ENCODE data around the gene CASQ1. TPM values are rescaled to one million over a fixed set of nuclear protein-coding genes. Genes with fewer than 3 reads are reported as not detected.

Gene CASQ1
- total RNA-seq, 1 experiment from 2014 or later, result 0.49 TPM

DNA sequence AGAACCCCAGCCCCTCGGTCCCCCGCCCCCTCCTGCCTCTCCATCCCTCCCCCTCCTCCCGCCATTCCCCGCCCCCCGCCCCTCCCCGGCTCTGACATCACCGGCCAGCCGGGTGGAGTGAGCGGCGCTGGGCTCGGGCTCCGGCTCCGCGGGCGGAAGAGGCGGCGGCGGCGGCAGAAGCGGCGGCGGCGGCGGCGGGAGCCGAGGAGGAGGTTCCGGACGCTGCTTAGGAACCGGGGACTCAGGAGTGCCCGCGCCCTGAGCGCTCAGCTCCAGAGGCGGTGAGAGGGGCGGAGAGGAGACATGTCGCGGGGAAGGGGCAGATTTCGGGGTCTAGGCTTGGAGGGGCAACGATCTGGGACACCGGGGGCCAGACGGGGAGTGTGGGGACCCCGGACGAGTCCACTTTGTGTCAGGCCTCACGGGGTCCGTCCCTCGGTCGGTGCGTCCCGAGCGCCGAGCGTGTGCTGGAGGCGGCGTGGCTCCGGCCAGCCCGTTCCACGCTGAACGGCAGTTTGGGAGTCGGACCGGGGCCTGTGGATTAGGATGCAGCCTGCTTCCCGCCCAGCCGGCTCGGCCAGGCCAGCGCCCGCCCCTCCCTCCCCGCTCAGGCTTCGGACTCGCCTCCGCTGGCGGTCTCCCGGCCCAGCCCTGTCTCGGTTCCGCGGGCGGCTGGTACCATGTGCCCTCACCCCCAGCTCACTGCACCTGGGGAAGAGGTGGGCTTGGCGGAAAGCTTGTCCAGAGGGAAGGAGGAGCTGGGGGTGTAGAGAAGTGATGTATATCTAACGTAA, 15.1 kb downstream of the CASQ1 start, which contains the start of gene PEA15:
PEA15 (plus strand) TSS at position 143 of the 794 bp plus-strand sequence. CDS start 6,161 bp downstream, outside the sequence.
- DNase-seq, result peak; percentile 69 to 76
- Histone ChIP-seq H3K4me1 (peaks cover 33% of the 10 kb centered on the region), H3K27ac (peak within 1 kb of the TSS; percentile 89), H3K9me3 (replicated peaks) (no peaks in the 10 kb centered on the region), H3K27me3 (no peaks in the 10 kb centered on the region), H3K36me3 (peaks cover 21% of the 10 kb centered on the region), H3K4me3 (peak within 1 kb of the TSS; percentile 99)

DNA sequence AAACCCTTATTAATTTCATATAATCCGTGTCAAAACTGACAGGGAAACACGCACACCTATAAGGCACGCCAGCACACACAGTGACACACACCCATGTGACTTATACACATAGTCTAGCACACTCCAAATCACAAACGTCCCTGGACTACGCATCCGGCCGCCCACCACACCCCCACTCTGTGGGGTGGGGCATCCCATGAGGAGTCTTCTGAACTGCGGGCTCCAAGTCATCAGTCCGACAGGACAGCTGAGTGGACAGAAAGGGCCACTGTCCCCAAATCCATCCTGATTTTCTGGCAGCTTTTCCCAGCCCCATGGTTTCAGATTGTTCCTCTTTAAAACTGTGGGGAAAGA, 15.6 kb downstream of the CASQ1 start:
- peaks cover 24% of the 10 kb centered on the region for H3K36me3 ChIP-seq
- H3K4me3 ChIP-seq, result peak overlapping the region; percentile 99
- peaks cover 33% of the 10 kb centered on the region for H3K4me1 ChIP-seq
- peak; percentile 44 to 50 for DNase-seq
- H3K27ac ChIP-seq, result peak overlapping the region; percentile 89
- no peaks in the 10 kb centered on the region for H3K9me3 ChIP-seq (replicated peaks)
- H3K27me3 ChIP-seq, result no peaks in the 10 kb centered on the region

DNA sequence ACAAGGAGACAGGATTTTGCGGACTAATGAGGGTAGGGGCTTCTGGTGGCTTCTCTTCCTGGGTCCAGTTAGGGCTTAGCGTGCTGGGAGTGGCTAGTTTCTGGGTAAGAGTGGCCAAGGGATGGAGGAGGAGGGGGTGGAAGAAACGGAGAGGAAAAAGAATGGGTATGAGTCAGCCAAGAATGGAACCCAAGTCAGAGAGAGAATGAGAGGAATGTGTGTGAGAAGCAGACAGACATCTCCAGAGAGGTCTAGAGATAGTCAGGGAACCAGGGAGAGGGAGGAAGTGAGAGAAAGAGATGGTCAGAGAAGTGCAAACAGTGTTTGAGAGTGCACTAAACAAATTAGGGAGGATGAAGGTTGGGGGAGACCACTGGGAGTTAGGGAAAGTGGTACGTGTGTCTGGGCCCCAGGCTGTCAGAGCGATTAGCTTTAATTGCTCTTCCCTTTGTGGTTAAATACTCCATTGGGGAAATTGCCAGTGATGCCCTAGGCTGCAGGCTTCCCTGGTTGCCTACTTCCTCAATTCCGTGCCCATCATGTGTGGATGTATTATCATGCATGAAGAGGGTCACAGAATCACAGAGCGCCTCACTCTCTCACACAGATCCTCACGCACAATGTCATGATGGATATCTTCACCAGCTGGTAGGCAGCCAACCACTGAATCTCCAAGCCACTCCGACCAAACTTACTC, 16.2 kb downstream of the CASQ1 start:
- Histone ChIP-seq H3K9me3 (replicated peaks) (no peaks in the 10 kb centered on the region), H3K36me3 (peaks cover 30% of the 10 kb centered on the region), H3K27me3 (no peaks in the 10 kb centered on the region), H3K4me1 (peaks cover 33% of the 10 kb centered on the region), H3K4me3 (peak overlapping the region; percentile 99), H3K27ac (peak overlapping the region; percentile 89)
- peak in 1 of 2 experiments; percentile 22 for DNase-seq

DNA sequence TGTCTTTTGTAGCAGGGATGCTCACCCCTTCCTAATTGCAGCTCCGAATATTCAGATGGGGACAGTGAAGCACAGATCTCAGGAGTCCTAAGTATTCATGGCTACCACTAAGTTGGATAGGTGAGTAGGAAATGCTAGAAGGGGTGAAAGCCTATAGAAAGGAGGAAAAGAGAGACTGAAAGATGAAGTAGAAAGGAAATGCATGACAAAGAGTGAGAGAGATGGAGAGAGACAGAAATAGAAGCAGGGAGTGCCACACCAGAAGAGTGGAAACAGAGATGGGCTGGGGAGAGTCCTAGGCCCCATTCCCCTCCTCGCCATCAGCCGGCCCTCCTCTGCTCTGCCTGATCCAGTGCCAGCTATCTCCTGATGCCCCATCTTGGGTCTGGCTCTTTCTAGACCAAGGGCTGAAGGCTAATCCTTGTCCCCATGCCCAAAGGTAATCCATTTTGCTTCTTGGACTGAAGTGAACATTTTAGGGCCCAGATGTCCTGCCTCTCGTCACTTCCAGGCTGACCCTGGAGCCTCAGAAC, 16.8 kb downstream of the CASQ1 start:
- no peaks in the 10 kb centered on the region for H3K9me3 ChIP-seq (replicated peaks)
- no peak overlapping the region for H3K4me3 ChIP-seq
- peak overlapping the region; percentile 32 for H3K27ac ChIP-seq
- no peak for DNase-seq
- H3K27me3 ChIP-seq, result no peaks in the 10 kb centered on the region
- peaks cover 36% of the 10 kb centered on the region for H3K36me3 ChIP-seq
- H3K4me1 ChIP-seq, result peaks cover 33% of the 10 kb centered on the region

DNA sequence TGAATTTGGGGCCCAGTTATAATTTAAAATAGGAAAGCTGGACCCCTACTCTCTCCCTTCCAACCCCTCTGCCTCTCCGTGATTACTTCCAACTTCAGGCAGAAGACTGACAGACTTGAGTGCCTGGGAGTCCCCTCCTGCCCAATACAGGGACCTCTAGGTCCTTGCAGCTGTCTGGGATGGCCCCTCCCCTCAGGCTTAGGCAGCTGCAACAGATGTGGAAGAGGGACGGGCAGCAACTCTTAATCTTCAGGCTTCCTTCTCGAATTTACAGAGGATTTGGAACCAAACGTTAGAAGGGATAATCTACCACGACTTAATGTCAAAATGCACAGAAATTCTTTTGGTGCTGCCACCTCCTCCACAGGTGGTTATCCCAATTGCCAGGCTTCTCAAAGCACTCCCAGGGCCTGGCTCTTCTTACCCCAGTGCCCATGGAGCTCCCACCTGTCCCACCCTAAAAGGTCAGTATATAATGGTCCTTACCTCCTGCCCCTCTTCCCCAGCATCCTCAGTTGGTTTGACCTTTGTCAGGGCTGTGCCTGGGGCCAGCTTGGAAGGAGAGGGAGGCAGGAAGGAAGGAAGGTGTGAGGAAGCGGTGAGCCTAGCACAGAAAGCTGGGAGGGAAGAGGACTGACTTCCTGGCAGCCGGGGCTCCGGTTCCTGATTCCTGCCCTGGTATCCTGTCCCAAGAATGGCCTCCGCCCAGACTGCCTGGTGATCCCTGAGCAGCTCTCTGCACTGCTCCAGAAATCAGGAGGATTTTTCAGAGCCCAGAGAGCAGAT, 17.6 kb downstream of the CASQ1 start:
- peaks cover 33% of the 10 kb centered on the region for H3K4me1 ChIP-seq
- peak overlapping the region; percentile 32 for H3K27ac ChIP-seq
- peaks cover 42% of the 10 kb centered on the region for H3K36me3 ChIP-seq
- no peaks in the 10 kb centered on the region for H3K27me3 ChIP-seq
- peak; percentile 76 to 86 for DNase-seq
- no peak overlapping the region for H3K4me3 ChIP-seq
- no peaks in the 10 kb centered on the region for H3K9me3 ChIP-seq (replicated peaks)

DNA sequence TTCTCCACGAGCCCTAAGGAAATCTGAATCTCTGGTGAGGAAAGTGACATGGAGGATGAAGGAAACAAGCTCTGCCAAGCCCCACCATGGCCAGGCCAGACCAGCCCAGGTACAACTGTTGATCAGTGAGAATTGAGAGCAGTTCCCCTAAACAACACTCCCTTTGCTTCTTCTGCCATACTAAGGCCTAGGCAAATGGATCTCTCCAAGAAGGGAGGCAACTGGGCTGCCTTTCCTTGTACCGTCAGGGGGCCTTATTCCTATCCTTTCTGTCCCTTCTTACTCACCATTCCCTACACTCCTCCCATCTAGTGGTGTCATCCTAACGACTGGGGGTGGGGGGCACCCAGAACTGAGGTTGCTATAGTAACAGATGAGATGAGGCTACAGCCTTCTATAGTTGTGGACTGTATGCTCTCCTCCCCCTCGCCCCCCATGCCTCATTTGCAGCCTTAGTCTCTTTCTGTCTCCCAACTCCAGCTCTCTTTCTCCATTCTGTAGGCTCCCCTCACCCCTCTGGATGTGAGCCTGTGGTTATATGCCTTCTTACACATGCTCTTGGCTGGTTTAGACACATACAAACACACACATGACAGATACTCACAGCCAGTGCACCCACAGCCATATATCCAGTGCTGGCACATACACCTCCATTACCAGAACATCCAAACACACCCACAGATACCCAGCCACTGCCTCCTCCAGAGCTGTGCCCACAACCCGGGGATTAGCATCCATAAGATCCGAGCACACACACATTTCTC, 18.4 kb downstream of the CASQ1 start:
- Histone ChIP-seq H3K4me3 (no peak overlapping the region), H3K27ac (peak overlapping the region; percentile 31; the same call in 1 of the 2 replicates), H3K27me3 (no peaks in the 10 kb centered on the region), H3K36me3 (peaks cover 48% of the 10 kb centered on the region), H3K4me1 (peaks cover 33% of the 10 kb centered on the region), H3K9me3 (replicated peaks) (no peaks in the 10 kb centered on the region)
- no peak for DNase-seq

DNA sequence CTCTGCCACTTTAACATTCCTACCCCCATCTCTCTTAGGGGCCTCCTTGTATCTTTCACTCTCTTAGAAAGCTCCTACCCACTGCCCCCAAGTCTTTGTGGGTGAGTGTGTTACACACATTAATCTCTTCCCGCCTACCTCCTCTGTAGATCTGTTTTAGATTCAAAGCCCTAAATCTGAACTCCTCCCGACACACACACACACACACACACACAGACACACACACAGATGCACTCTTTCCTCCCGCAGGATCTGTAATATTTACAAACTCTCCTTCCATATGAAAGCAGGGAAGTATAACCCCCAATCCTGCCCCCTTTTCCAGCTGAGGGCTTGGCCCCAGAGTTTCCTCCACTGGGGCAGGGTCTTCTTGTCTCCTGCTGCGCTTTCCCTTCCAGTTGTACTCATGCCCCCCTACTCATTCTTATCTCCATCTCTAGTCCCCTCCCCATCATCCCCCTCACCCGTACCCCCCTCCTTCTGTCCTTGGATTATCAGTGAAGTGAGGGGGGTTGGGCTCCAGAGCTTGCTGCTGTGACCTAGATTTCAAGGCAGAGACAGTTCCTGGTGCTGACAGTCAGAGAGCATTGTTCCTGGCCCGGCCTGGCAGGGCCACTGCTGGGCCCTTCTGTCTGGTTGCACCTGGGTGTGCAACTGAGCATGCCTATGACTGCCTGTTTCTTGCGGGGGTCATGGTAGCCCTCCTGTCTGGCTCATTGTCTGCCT, 19.1 kb downstream of the CASQ1 start:
- Histone ChIP-seq H3K4me1 (peaks cover 33% of the 10 kb centered on the region), H3K4me3 (no peak overlapping the region), H3K9me3 (replicated peaks) (no peaks in the 10 kb centered on the region), H3K27ac (no peak overlapping the region), H3K27me3 (no peaks in the 10 kb centered on the region), H3K36me3 (peaks cover 54% of the 10 kb centered on the region)
- DNase-seq, result no peak

DNA sequence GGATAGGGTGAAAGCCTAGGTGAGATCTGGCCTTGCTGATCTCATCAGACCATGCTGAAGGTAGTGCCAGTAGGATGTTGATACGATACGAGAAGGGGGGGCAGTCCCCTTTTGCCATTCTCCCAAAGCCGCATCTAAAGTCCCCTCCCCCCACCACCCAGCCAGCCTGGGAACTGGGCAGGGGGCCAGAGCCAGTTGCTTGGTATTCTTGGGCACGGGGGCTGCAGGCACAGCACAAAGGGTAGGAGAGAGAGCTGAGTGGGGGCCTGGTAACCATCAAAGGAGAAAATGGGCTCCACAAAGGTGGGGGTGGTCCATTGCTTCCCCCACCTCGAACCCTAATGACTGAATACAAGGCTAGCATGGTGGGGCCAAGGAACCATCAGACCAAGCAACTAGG, 20.2 kb downstream of the CASQ1 start:
- DNase-seq, result no peak
- no peak overlapping the region for H3K27ac ChIP-seq
- H3K36me3 ChIP-seq, result peaks cover 62% of the 10 kb centered on the region
- no peaks in the 10 kb centered on the region for H3K27me3 ChIP-seq
- peaks cover 28% of the 10 kb centered on the region for H3K4me1 ChIP-seq
- H3K9me3 ChIP-seq (replicated peaks), result no peaks in the 10 kb centered on the region
- H3K4me3 ChIP-seq, result no peak overlapping the region

DNA sequence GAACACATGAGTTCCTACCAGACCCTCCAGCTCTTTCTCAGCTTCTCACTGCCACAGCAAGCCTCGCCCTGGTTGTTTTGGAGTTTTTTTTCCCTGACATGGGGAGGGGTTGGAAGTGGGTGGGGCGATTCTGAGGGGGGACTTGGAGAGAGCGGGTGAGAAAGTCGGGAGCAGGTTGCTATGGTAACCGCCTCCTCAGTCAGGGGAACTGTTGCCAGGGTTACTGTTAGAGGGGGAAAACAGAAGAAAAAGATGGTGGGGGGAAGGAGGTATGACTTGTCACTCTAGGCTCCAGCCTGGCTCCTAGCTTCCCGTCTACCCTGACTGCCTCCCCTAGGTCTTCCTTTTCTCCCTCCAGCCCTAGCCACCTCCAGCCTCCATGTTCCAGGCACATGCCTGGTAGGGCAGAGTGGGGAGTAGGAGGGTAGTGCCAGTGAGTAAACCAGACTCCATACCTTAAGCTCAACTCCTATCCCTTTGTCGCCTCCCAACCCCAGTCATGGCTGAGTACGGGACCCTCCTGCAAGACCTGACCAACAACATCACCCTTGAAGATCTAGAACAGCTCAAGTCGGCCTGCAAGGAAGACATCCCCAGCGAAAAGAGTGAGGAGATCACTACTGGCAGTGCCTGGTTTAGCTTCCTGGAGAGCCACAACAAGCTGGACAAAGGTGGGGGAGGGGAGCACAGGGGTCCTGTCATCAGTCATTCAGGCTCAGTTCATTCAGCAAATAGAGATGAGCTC, 20.8 kb downstream of the CASQ1 start:
- H3K27ac ChIP-seq, result no peak overlapping the region
- no peaks in the 10 kb centered on the region for H3K9me3 ChIP-seq (replicated peaks)
- H3K27me3 ChIP-seq, result no peaks in the 10 kb centered on the region
- no peak for DNase-seq
- H3K4me1 ChIP-seq, result peaks cover 27% of the 10 kb centered on the region
- H3K36me3 ChIP-seq, result peaks cover 64% of the 10 kb centered on the region
- no peak overlapping the region for H3K4me3 ChIP-seq

DNA sequence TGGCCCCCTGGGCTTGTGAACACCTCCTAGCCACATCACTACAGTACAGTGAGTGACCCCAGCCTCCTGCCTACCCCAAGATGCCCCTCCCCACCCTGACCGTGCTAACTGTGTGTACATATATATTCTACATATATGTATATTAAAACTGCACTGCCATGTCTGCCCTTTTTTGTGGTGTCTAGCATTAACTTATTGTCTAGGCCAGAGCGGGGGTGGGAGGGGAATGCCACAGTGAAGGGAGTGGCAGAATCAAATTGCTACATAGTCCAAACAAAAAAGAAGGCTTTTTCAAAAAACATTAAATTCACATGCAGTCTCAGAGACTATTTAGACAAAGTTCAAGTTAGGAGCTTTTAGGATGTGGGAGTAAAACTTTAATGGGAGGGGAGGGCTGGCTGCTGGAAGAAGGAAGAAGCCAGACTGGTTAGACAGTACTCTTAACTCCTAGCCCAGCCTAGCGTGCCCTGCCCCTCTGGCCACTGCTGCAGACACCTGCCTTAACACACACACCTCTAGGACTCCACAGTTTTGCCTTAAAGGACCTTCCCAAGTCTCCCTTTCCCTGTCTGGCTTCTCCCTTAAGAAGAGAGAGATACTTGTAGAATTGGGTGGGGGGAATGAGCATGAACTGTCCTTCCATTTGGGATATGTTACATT, 24.2 kb downstream of the CASQ1 start:
- Histone ChIP-seq H3K27ac (no peak overlapping the region), H3K27me3 (no peaks in the 10 kb centered on the region), H3K9me3 (replicated peaks) (no peaks in the 10 kb centered on the region), H3K4me1 (peaks cover 2% of the 10 kb centered on the region; the same call in 1 of the 2 replicates), H3K36me3 (peaks cover 71% of the 10 kb centered on the region), H3K4me3 (no peak overlapping the region)
- no peak for DNase-seq

DNA sequence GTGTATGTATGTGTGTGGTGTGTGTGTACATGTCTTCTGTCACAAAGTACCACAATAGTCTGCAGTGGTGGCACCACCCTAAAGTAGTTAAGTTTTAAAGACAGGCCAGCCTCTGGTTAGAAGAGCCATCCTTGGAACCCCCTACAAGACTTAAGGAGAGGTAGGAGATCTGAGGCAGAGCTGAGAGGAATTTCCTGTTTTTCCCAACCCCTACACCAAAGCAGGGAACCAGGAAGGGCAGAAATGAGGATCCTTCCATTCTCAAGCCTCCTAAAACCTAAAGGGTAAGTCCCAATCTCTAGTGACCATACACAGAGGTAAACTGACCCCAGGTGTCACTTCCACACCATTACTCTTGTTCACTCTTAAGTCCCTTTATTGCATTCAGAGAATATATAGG, 25.9 kb downstream of the CASQ1 start:
- no peak overlapping the region for H3K4me3 ChIP-seq
- H3K4me1 ChIP-seq, result peaks cover 2% of the 10 kb centered on the region; the same call in 1 of the 2 replicates
- no peaks in the 10 kb centered on the region for H3K27me3 ChIP-seq
- no peak for DNase-seq
- H3K27ac ChIP-seq, result no peak overlapping the region
- no peaks in the 10 kb centered on the region for H3K9me3 ChIP-seq (replicated peaks)
- peaks cover 65% of the 10 kb centered on the region for H3K36me3 ChIP-seq

DNA sequence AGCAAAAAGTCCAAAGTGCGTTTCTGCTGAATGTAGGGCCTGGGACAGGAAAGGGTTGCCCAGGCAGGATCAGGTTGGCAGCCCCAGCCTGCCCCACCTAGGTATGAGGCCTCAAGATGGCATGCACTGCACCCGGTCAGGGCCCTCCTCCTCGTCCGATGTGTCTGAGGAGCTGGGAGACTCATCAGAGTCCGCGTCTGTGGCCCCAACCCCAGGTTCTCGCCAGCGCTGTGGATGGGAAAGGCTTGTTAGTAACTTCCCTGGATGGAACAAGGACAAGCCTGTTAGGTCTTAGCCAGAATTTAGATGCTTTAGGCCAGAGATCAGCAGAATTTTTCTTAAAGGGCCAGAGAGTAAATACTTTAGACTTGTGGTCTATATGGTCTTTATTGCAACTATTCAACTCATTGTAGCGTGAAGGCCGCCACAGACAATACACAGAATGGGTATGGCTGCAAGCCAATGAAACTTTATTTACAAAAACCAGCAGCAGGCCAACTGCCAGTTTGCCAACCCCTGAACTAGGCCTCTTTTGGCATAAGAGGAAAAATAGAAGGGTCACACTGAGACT, 27.2 kb downstream of the CASQ1 start:
- DNase-seq, result no peak
- H3K4me3 ChIP-seq, result no peak overlapping the region
- H3K9me3 ChIP-seq (replicated peaks), result no peaks in the 10 kb centered on the region
- H3K27me3 ChIP-seq, result no peaks in the 10 kb centered on the region
- H3K27ac ChIP-seq, result no peak overlapping the region
- H3K36me3 ChIP-seq, result peaks cover 63% of the 10 kb centered on the region
- peaks cover 2% of the 10 kb centered on the region; the same call in 1 of the 2 replicates for H3K4me1 ChIP-seq
